Prostate gland (tissue), 2 donors: ENCODE data around the gene UTP20.

Experiments used
- POLR2A ChIP-seq: fragments of 450-650 bp; IDR thresholded peaks from one replicate; pipeline ENCODE4 v1.6.1; 2016; ENCODE audit warnings: antibody characterized with exemption, mild to moderate bottlenecking
- POLR2AphosphoS5 ChIP-seq: sonication (generic); formaldehyde crosslinking; IDR thresholded peaks from one replicate; pipeline ENCODE4 v1.6.1; 2017; ENCODE audit warnings: antibody characterized with exemption
- TF ChIP-seq, protein P1 (sequence below), 4 experiments: fragments of 200-600 bp in 2 of 4; fragments of 450-650 bp in 2 of 4; sonication (generic) in 2 of 4; IDR thresholded peaks; 1 replicate in 3 of 4; 2 replicates in 1 of 4; pipeline ENCODE4 v1.5.1; 2016 to 2019; ENCODE audit warnings: antibody characterized with exemption in 4 of 4, mild to moderate bottlenecking in 2 of 4, moderate library complexity in 2 of 4

DNA sequence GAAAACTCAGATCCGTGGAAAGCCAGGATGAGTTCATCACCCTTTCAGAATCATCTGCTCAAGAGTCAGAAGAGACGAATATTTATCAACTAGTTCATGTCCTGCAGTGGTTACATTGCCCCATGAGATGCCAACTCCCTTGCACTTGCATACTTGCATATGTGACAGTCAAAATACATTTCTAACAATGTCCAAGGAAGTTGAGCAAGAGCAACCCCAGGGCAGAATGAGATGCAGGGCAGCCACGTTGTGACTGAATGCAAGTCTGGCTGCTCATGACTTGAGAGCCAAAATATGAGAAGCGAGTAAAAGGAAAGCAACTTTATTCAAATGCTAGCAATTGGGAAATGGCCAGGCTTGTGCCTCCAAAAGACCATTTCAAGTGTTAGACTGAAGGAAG, 23.6 kb upstream of the UTP20 start:
- TF ChIP-seq, protein P1, sequence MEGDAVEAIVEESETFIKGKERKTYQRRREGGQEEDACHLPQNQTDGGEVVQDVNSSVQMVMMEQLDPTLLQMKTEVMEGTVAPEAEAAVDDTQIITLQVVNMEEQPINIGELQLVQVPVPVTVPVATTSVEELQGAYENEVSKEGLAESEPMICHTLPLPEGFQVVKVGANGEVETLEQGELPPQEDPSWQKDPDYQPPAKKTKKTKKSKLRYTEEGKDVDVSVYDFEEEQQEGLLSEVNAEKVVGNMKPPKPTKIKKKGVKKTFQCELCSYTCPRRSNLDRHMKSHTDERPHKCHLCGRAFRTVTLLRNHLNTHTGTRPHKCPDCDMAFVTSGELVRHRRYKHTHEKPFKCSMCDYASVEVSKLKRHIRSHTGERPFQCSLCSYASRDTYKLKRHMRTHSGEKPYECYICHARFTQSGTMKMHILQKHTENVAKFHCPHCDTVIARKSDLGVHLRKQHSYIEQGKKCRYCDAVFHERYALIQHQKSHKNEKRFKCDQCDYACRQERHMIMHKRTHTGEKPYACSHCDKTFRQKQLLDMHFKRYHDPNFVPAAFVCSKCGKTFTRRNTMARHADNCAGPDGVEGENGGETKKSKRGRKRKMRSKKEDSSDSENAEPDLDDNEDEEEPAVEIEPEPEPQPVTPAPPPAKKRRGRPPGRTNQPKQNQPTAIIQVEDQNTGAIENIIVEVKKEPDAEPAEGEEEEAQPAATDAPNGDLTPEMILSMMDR (IDR thresholded peaks at IDR 0.05) = no peak
- TF ChIP-seq POLR2A (no peak), POLR2AphosphoS5 (no peak)
